ENCODE measurements around the gene ZNF438.

DNA sequence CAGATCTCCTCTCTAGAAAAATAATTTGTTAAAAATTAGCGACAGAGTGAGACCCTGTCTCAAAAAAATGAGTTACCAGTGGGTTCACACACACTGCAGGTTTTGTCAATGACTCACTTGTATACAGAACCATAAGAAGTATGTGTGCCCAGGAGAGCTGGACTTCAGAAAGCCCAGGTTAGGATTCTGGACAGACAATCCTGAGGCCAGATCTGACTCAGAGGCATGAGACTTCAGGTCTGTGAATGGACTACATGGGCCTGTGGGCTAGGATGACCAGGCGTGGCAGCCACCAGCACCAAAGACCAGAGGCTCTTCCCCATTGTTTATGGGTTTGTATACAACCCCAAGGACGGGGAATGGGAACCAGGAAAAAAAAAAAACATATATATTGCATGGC lies 9.3 kb upstream of the ZNF438 start:
- TF ChIP-seq CTCF (conservative IDR thresholded peaks at IDR 0.05) = no peak
- no peak for TF ChIP-seq ZFX (IDR thresholded peaks at IDR 0.05)
